K562 (cell line): ENCODE results near the gene ATP5ME. TPM values are rescaled to one million over a fixed set of nuclear protein-coding genes. Genes with fewer than 3 reads are reported as not detected.
A peak's percentile ranks its signal among the peaks of the same experiment; 100 is the strongest.

Source experiments
- ATAC-seq: fragments of 200-7000 bp; cut with Tn5 transposase; 3 replicates; pipeline ENCODE4 v1.9.1; 2020; ENCODE audit warnings: moderate library complexity
- BruUV-seq: library from RNA; stranded (reverse); fragments of 400-500 nt; replicated peaks from 2 replicates; lab custom pipeline; 2021; lab: Mats Ljungman, UMichigan
- CTCF ChIA-PET: fragments of 300-600 bp; formaldehyde crosslinking; extraction: SDS; loops from one replicate; lab custom pipeline; 2021; ENCODE audit warnings: low intra/inter-chr PET ratio; lab: Yijun Ruan, JAX
- POLR2A ChIA-PET: fragments of 300-600, 350-650 bp; sonication (Branson Sonifier 250); formaldehyde crosslinking; extraction: SDS; loops from one replicate; lab custom pipeline; 2021; ENCODE audit warnings: antibody characterized with exemption, inconsistent platforms; lab: Yijun Ruan, JAX
- DNase-seq, 4 experiments: peaks; one replicate each; pipeline versions ENCODE4 v3.0.0 to v3.0.0-alpha.2; 2011 to 2018; ENCODE audit warnings: low spot score in 3 of 4, mixed read lengths in 3 of 4; ENCODE audit errors: extremely low read depth in 1 of 4
- FAIRE-seq: peaks from 2 replicates; lab custom pipeline; 2011; peaks lifted over from hg19 to GRCh38; lab: Jason Lieb, UNC
- H2AFZ ChIP-seq: 2 replicates; pipeline ENCODE4 v1.6.0; 2011; ENCODE audit warnings: low read depth, low read length, control low read depth, inconsistent platforms
- H3K27ac ChIP-seq: fragments of 200-600 bp; 3 replicates; pipeline ENCODE4 v1.8.0; 2011; ENCODE audit warnings: low read depth, mild to moderate bottlenecking, control low read depth, inconsistent platforms, low read length, moderate library complexity, mixed read lengths; ENCODE audit errors: extremely low read depth
- H3K27me3 ChIP-seq, 2 experiments: fragments of 300-600 bp in 1 of 2; 2 replicates in 1 of 2; 3 replicates in 1 of 2; pipeline versions ENCODE4 v1.6.0 to v1.8.0; 2011; ENCODE audit warnings: inconsistent platforms in 2 of 2, low read length in 2 of 2, mild to moderate bottlenecking in 1 of 2, mixed read lengths in 1 of 2, moderate library complexity in 1 of 2; ENCODE audit not compliant: control insufficient read depth in 2 of 2, insufficient read depth in 2 of 2
- H3K36me3 ChIP-seq: fragments of 300-600 bp; 3 replicates; pipeline ENCODE4 v1.8.0; 2011; ENCODE audit warnings: mild to moderate bottlenecking, low read length, inconsistent platforms; ENCODE audit not compliant: control insufficient read depth, insufficient read depth
- H3K4me1 ChIP-seq, 2 experiments: fragments of 200-600 bp in 1 of 2; replicated peaks in 1 of 2; 2 replicates in 1 of 2; 3 replicates in 1 of 2; pipeline versions ENCODE4 v1.5.1 to v1.8.0; 2011; ENCODE audit warnings: inconsistent platforms in 2 of 2, low read length in 2 of 2, mild to moderate bottlenecking in 1 of 2, mixed read lengths in 1 of 2, moderate library complexity in 1 of 2; ENCODE audit not compliant: control insufficient read depth in 2 of 2, insufficient read depth in 2 of 2
- H3K4me2 ChIP-seq: 2 replicates; pipeline ENCODE4 v1.6.1; 2011; ENCODE audit warnings: low read length, control low read depth, inconsistent platforms, mixed read lengths; ENCODE audit not compliant: insufficient read depth
- H3K4me3 ChIP-seq: fragments of 200-600 bp; sonication (generic), shearing (Covaris generic); 2 replicates; pipeline ENCODE4 v1.5.1; 2016; ENCODE audit warnings: control low read depth, inconsistent platforms
- H3K79me2 ChIP-seq: fragments of 200-600 bp; 3 replicates; pipeline ENCODE4 v1.8.0; 2011; ENCODE audit warnings: low read length, inconsistent platforms; ENCODE audit not compliant: control insufficient read depth, insufficient read depth
- H3K9ac ChIP-seq, 2 experiments: 2 replicates each; pipeline versions ENCODE4 v1.6.0 to v1.6.1; 2011; ENCODE audit warnings: low read depth in 2 of 2, low read length in 2 of 2, control low read depth in 1 of 2, inconsistent platforms in 1 of 2, mild to moderate bottlenecking in 1 of 2, mixed read lengths in 1 of 2; ENCODE audit not compliant: insufficient read depth in 1 of 2
- H3K9me1 ChIP-seq: one replicate; pipeline ENCODE4 v1.6.0; 2011; ENCODE audit warnings: inconsistent platforms, mild to moderate bottlenecking, low read length, moderate library complexity; ENCODE audit not compliant: control insufficient read depth, insufficient read depth
- H3K9me3 ChIP-seq: replicated peaks from 2 replicates; pipeline ENCODE4 v1.5.1; 2011; ENCODE audit warnings: low read depth, low read length, inconsistent platforms; ENCODE audit not compliant: control insufficient read depth, insufficient read depth
- H4K20me1 ChIP-seq: replicated peaks from 2 replicates; pipeline ENCODE4 v1.6.1; 2011; ENCODE audit warnings: low read length, inconsistent platforms, mixed read lengths; ENCODE audit not compliant: control insufficient read depth, insufficient read depth
- BRF1 ChIP-seq: IDR thresholded peaks from 3 replicates; pipeline ENCODE4 v1.6.1; 2011; ENCODE audit warnings: borderline replicate concordance, mild to moderate bottlenecking; ENCODE audit not compliant: insufficient read length; ENCODE audit errors: extremely low read depth
- FOXM1 ChIP-seq, 2 experiments: fragments of 450-650 bp in 1 of 2; sonication (generic) in 1 of 2; formaldehyde crosslinking in 1 of 2; IDR thresholded peaks; 2 replicates each; pipeline versions ENCODE4 v1.6.1 to v1.9.0; 2017 to 2022; ENCODE audit warnings: low read depth in 2 of 2, mild to moderate bottlenecking in 2 of 2, missing genetic modification reagents in 1 of 2, moderate library complexity in 1 of 2
- IFI16 ChIP-seq: fragments of 250-450 bp; sonication (Bioruptor Pico); IDR thresholded peaks from 2 replicates; pipeline ENCODE4 v2.1.2; 2022; ENCODE audit warnings: mild to moderate bottlenecking, inconsistent platforms
- MYNN ChIP-seq, 2 experiments: sonication (generic); formaldehyde crosslinking in 1 of 2; IDR thresholded peaks; 2 replicates each; pipeline versions ENCODE4 v1.5.0 to v1.6.1; 2016 to 2020; ENCODE audit warnings: antibody characterized with exemption in 1 of 2, missing genetic modification reagents in 1 of 2
- PHTF2 ChIP-seq: fragments of 250-450 bp; sonication (Bioruptor Pico); IDR thresholded peaks from 2 replicates; pipeline ENCODE4 v1.5.0; 2021; ENCODE audit warnings: mild to moderate bottlenecking
- POLR2G ChIP-seq: fragments of 200-400 bp; formaldehyde crosslinking; IDR thresholded peaks from 2 replicates; pipeline ENCODE4 v1.6.1; 2017; ENCODE audit warnings: low read depth, mild to moderate bottlenecking, antibody characterized with exemption, low read length, moderate library complexity
- RBM15 ChIP-seq: fragments of 200-400 bp; formaldehyde crosslinking; IDR thresholded peaks from 2 replicates; pipeline ENCODE4 v1.6.1; 2018; ENCODE audit warnings: mild to moderate bottlenecking, low read length, moderate library complexity; ENCODE audit not compliant: insufficient read depth
- YY1 ChIP-seq, 3 experiments: IDR thresholded peaks; 2 replicates each; pipeline ENCODE4 v1.6.1; 2011; ENCODE audit warnings: low read length in 2 of 3, mild to moderate bottlenecking in 2 of 3, moderate library complexity in 2 of 3, borderline replicate concordance in 1 of 3, control low read depth in 1 of 3, low read depth in 1 of 3; ENCODE audit not compliant: insufficient read depth in 3 of 3, insufficient replicate concordance in 2 of 3, control insufficient read depth in 1 of 3, insufficient read length in 1 of 3; ENCODE audit errors: extremely low read depth in 1 of 3
- ZBTB17 ChIP-seq: fragments of 450-650 bp; formaldehyde crosslinking; IDR thresholded peaks from 2 replicates; pipeline ENCODE4 v1.4.0; 2020; ENCODE audit warnings: mild to moderate bottlenecking
- ZBTB8A ChIP-seq: fragments of 450-650 bp; IDR thresholded peaks from 2 replicates; pipeline ENCODE4 v1.6.1; 2018; ENCODE audit warnings: mild to moderate bottlenecking, moderate library complexity; ENCODE audit not compliant: partially characterized antibody
- ZNF146 ChIP-seq: IDR thresholded peaks from one replicate; pipeline ENCODE4 v1.6.1; 2018; ENCODE audit warnings: missing compliant biosample characterization; ENCODE audit not compliant: unreplicated experiment
- ZNF655 ChIP-seq: fragments of 250-450 bp; sonication (Bioruptor Pico); IDR thresholded peaks from 2 replicates; pipeline ENCODE4 v1.5.0; 2021
- WGBS: fragments of 100-300 bp; shearing (Covaris generic); methylation state at CpG from one replicate; pipeline ENCODE4 v1.1.6; 2016; ENCODE audit warnings: low coverage, mixed read lengths; ENCODE audit not compliant: insufficient coverage; ENCODE audit errors: missing lambda C conversion rate; 5-methylcytosine and 5-hydroxymethylcytosine counted together
- in situ Hi-C: fragments of 300-500 bp; cut with MboI; formaldehyde crosslinking; loops from 4 replicates; pipeline ENCODE4 v1.15.0; 2018; ENCODE audit warnings: inconsistent platforms, mixed read lengths
- intact Hi-C: fragments of 100-400 bp; cut with micrococcal nuclease; formaldehyde crosslinking; loops from 2 replicates; pipeline ENCODE4 v1.14.2; 2022
- polyA plus RNA-seq, 8 experiments: library from polyadenylated mRNA; depleted of rRNA in 4 of 8; stranded (reverse) in 5 of 8; unstranded in 3 of 8; fragments of >200 nt; fragmentation: Nextera tagmentation in 2 of 8; fragmentation: Illumina TruSeq in 1 of 8; extraction: Ambion mirVana in 2 of 8; extraction: Trizol in 1 of 8; gene quantifications; 2 replicates each; pipeline versions ENCODE4 v1.2.1 to v1.2.3, GENCODE V29; 2011 to 2014; ENCODE audit warnings: inconsistent platforms in 1 of 8, missing spikeins in 1 of 8
- total RNA-seq, 7 experiments: library from RNA; depleted of rRNA in 6 of 7; stranded (reverse); fragments of >200 nt in 6 of 7; fragmentation: Illumina TruSeq in 2 of 7; extraction: Trizol in 2 of 7; gene quantifications; 2 replicates each; pipeline versions ENCODE4 v1.2.1 to v1.2.3, GENCODE V29; 2011 to 2021; ENCODE audit warnings: low replicate concordance in 1 of 7

ATP5ME gene
- total and polyA plus RNA-seq, 9 of the 15 experiments (the other 6 are each of a cell fraction or from before 2014, with no cell fraction given) = 509 to 2,480 (median 887) TPM

GRCh38 chr4:722851-723360 is 48.8 kb upstream of the ATP5ME start:
- no TSS peak for BruUV-seq
- no peak overlapping the region for H3K27ac ChIP-seq
- DNase-seq = no peak
- H3K9me1 ChIP-seq = no peaks in the 10 kb centered on the region
- ChIA-PET CTCF (no interaction called here), POLR2A (no interaction called here)
- H3K36me3 ChIP-seq = peaks cover 16% of the 10 kb centered on the region; the same call in 2 of the 3 replicates
- in situ Hi-C loops (no loop called here), intact Hi-C loops (no loop called here)
- no peak for ATAC-seq
- H4K20me1 ChIP-seq = no peaks in the 10 kb centered on the region; the same call in 1 of the 2 replicates
- no peak for FAIRE-seq
- no peak for TF ChIP-seq BRF1
- TF ChIP-seq POLR2G = peak; percentile 33; the same call in 1 of the 2 replicates
- no peak overlapping the region for H3K4me2 ChIP-seq
- peaks cover 19 to 61% of the 10 kb centered on the region in 2 experiments for H3K4me1 ChIP-seq
- no peak overlapping the region for H3K4me3 ChIP-seq
- H3K9ac ChIP-seq = no peak overlapping the region
- no peak overlapping the region for H2AFZ ChIP-seq
- 96% methylated on average over 23 of the region's 61 CpGs for WGBS
- H3K27me3 ChIP-seq = no peaks in the 10 kb centered on the region
- peaks cover 1% of the 10 kb centered on the region for H3K9me3 ChIP-seq
- H3K79me2 ChIP-seq = peaks cover 68% of the 10 kb centered on the region

DNA sequence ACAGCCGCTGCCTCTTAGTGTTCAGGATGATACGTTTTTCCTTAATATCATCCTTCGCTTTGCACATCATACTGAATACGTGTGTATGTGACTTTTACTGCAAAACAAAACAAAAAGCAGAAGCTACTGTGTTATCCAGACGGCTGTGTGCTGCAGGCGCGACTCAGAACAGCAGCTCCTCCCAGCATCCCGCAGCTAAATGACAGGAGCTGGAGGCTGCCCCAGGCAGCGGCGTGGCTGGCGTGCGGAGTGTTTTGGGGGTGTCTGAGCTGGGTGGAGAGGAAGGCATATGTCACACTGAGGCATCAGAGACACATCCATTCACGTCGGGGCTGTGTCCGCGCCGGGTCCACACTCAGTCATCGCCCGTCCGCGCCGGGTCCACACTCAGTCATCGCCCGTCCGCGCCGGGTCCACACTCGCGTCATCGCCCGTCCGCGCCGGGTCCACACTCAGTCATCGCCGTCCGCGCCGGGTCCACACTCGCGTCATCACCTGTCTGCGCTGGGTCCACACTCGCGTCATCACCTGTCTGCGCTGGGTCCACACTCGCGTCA is 48.2 kb upstream of the ATP5ME start:
- ATAC-seq (no peak), FAIRE-seq (no peak), DNase-seq (no peak)
- H3K79me2 ChIP-seq = peaks cover 68% of the 10 kb centered on the region
- no peaks in the 10 kb centered on the region for H3K27me3 ChIP-seq
- peaks cover 16% of the 10 kb centered on the region; the same call in 2 of the 3 replicates for H3K36me3 ChIP-seq
- CTCF ChIA-PET = no interaction called here
- in situ Hi-C loops = no loop called here
- H3K4me3 ChIP-seq = no peak overlapping the region
- H3K9me3 ChIP-seq = peaks cover 1% of the 10 kb centered on the region
- intact Hi-C loops = no loop called here
- H3K27ac ChIP-seq = no peak overlapping the region
- no peak overlapping the region for H3K9ac ChIP-seq
- H3K9me1 ChIP-seq = no peaks in the 10 kb centered on the region
- no TSS peak for BruUV-seq
- H3K4me1 ChIP-seq = peaks cover 12 to 65% of the 10 kb centered on the region in 2 experiments
- no peak overlapping the region for H3K4me2 ChIP-seq
- POLR2A ChIA-PET = no interaction called here
- no peak overlapping the region for H2AFZ ChIP-seq
- 97% methylated on average over 12 of the region's 47 CpGs for WGBS
- no peaks in the 10 kb centered on the region; the same call in 1 of the 2 replicates for H4K20me1 ChIP-seq
- TF ChIP-seq ZBTB17 = no peak
- no peak for TF ChIP-seq IFI16 (CRISPR knock-in tag)
- TF ChIP-seq ZNF146 (CRISPR knock-in tag) = no peak
- TF ChIP-seq MYNN (IDR thresholded peaks at IDR 0.05) = no peak
- TF ChIP-seq MYNN (CRISPR knock-in tag; IDR thresholded peaks at IDR 0.05) = no peak
- no peak for TF ChIP-seq RBM15
- TF ChIP-seq YY1 (IDR thresholded peaks at IDR 0.05; ENCODE audit: borderline replicate concordance in 1 of 3, control insufficient read depth in 1 of 3, extremely low read depth in 1 of 3, insufficient read depth in 3 of 3, insufficient read length in 1 of 3, insufficient replicate concordance in 2 of 3, low read depth in 1 of 3, low read length in 2 of 3) = no peak
- no peak for TF ChIP-seq ZNF655 (CRISPR knock-in tag)
- TF ChIP-seq FOXM1 (IDR thresholded peaks at IDR 0.05; ENCODE audit: low read depth) = no peak
- no peak for TF ChIP-seq FOXM1 (CRISPR knock-in tag; IDR thresholded peaks at IDR 0.05; ENCODE audit: low read depth)
- TF ChIP-seq ZBTB8A = no peak
- TF ChIP-seq PHTF2 = no peak
